Measurements from ENCODE around the gene SFXN5.

SFXN5 gene

GRCh38 chr2:73112026-73112912, 40.8 kb upstream of the SFXN5 start:
- no peak for TF ChIP-seq CTCF (IDR thresholded peaks at IDR 0.05; ENCODE audit: insufficient read depth, low read depth, low read length, missing control alignments)
- no peak for DNase-seq (ENCODE audit: low read depth)
- peak overlapping the region; percentile 40 for H3K4me3 ChIP-seq (ENCODE audit: low read depth, low read length)

GRCh38 chr2:73111073-73112025, 39.8 kb upstream of the SFXN5 start:
- no peak for DNase-seq (ENCODE audit: low read depth)
- no peak overlapping the region for H3K4me3 ChIP-seq (ENCODE audit: low read depth, low read length)
- no peak for TF ChIP-seq CTCF (IDR thresholded peaks at IDR 0.05; ENCODE audit: insufficient read depth, low read depth, low read length, missing control alignments)

GRCh38 chr2:73110168-73111072, 38.9 kb upstream of the SFXN5 start:
- DNase-seq (ENCODE audit: low read depth): no peak

GRCh38 chr2:73109431-73110167, 38.1 kb upstream of the SFXN5 start:
- TF ChIP-seq CTCF (IDR thresholded peaks at IDR 0.05; ENCODE audit: insufficient read depth, low read depth, low read length, missing control alignments): no peak
- DNase-seq (ENCODE audit: low read depth): no peak
- H3K4me3 ChIP-seq (ENCODE audit: low read depth, low read length): no peak overlapping the region

More at GRCh38 chr2:73110168-73111072, 38.9 kb upstream of the SFXN5 start:
- no peak overlapping the region for H3K4me3 ChIP-seq (ENCODE audit: low read depth, low read length)
- TF ChIP-seq CTCF (IDR thresholded peaks at IDR 0.05; ENCODE audit: insufficient read depth, low read depth, low read length, missing control alignments): no peak

- DNase-seq (ENCODE audit: low read depth): no peak
- TF ChIP-seq CTCF (IDR thresholded peaks at IDR 0.05; ENCODE audit: insufficient read depth, low read depth, low read length, missing control alignments): no peak
- H3K4me3 ChIP-seq (ENCODE audit: low read depth, low read length): no peak overlapping the region
Observed at GRCh38 chr2:73107211-73107926, 35.9 kb upstream of the SFXN5 start.

Measured in GM12865 (cell line).